GM12892 (cell line): Measurements from ENCODE around the gene ACADVL.

ENCODE experiments used
- DNase-seq: peaks from one replicate; pipeline ENCODE4 v3.0.0; 2011; ENCODE audit not compliant: insufficient read length
- FAIRE-seq: peaks from 2 replicates; lab custom pipeline; 2011; peaks lifted over from hg19 to GRCh38; lab: Jason Lieb, UNC
- POLR2A ChIP-seq: IDR thresholded peaks from 2 replicates; pipeline ENCODE4 v1.6.1; 2011; ENCODE audit warnings: low read depth, low read length, control low read depth
- POLR2AphosphoS5 ChIP-seq: IDR thresholded peaks from 2 replicates; pipeline ENCODE4 v1.6.1; 2011; ENCODE audit warnings: low read depth, low read length, control low read depth
- TAF1 ChIP-seq: IDR thresholded peaks from 2 replicates; pipeline ENCODE4 v1.6.1; 2011; ENCODE audit warnings: low read depth, mild to moderate bottlenecking, control low read depth, low read length, borderline replicate concordance

The ACADVL gene

GRCh38 chr17:7262192-7262934 lies 42.6 kb downstream of the ACADVL start, which contains the start of gene CLDN7:
CLDN7 (minus strand) TSS chr17:7262478; CDS start chr17:7262043, 435 bp downstream.
- no peak for TF ChIP-seq POLR2AphosphoS5
- TF ChIP-seq POLR2A = no peak
- TF ChIP-seq TAF1 = no peak
- DNase-seq = no peak
- no peak for FAIRE-seq

GRCh38 chr17:7262935-7263800 lies 43.4 kb downstream of the ACADVL start:
- no peak for TF ChIP-seq POLR2AphosphoS5
- no peak for TF ChIP-seq TAF1
- TF ChIP-seq POLR2A = no peak
- FAIRE-seq (no peak), DNase-seq (no peak)

- TF ChIP-seq POLR2AphosphoS5 (no peak), POLR2A (no peak), TAF1 (no peak)
- DNase-seq (no peak), FAIRE-seq (no peak)
Observed at GRCh38 chr17:7263801-7264078, 44.0 kb downstream of the ACADVL start.

- TF ChIP-seq POLR2AphosphoS5 (no peak), POLR2A (no peak), TAF1 (no peak)
- no peak for DNase-seq
- FAIRE-seq = no peak
Observed at GRCh38 chr17:7266784-7267183, 47.0 kb downstream of the ACADVL start.
